BLaER1 (cell line): ENCODE measurements around the gene PNRC2.

Experiments
- H3K27ac ChIP-seq: shearing (Covaris generic); formaldehyde crosslinking; 2 replicates; pipeline ENCODE4 v1.8.1; 2022
- H3K27me3 ChIP-seq: shearing (Covaris generic); formaldehyde crosslinking; 2 replicates; pipeline ENCODE4 v1.8.1; 2022
- H3K36me3 ChIP-seq: shearing (Covaris generic); formaldehyde crosslinking; 2 replicates; pipeline ENCODE4 v1.8.1; 2022
- H3K4me1 ChIP-seq: shearing (Covaris generic); formaldehyde crosslinking; 2 replicates; pipeline ENCODE4 v1.8.1; 2022
- H3K4me2 ChIP-seq: shearing (Covaris generic); formaldehyde crosslinking; 2 replicates; pipeline ENCODE4 v1.8.1; 2022
- H3K4me3 ChIP-seq: shearing (Covaris generic); formaldehyde crosslinking; 2 replicates; pipeline ENCODE4 v1.8.1; 2022
- H3K9ac ChIP-seq: shearing (Covaris generic); formaldehyde crosslinking; 2 replicates; pipeline ENCODE4 v1.8.1; 2022
- H3K9me3 ChIP-seq: shearing (Covaris generic); formaldehyde crosslinking; 2 replicates; pipeline ENCODE4 v1.8.1; 2022
- H4K20me1 ChIP-seq: shearing (Covaris generic); formaldehyde crosslinking; 2 replicates; pipeline ENCODE4 v1.8.1; 2022
- Cebpa-rat ChIP-seq: shearing (Covaris generic); IDR thresholded peaks from 2 replicates; pipeline ENCODE4 v1.8.1; 2022

The PNRC2 gene

GRCh38 chr1:23964790-23965740 is 5.4 kb downstream of the PNRC2 start:
- Histone ChIP-seq H3K4me2 (peak overlapping the region; percentile 2; the same call in 1 of the 2 replicates), H3K36me3 (peaks cover 79% of the 10 kb centered on the region)

GRCh38 chr1:23966973-23967493 is 7.4 kb downstream of the PNRC2 start:
- Histone ChIP-seq H3K9me3 (no peaks in the 10 kb centered on the region), H3K4me1 (peaks cover 30% of the 10 kb centered on the region), H3K4me2 (no peak overlapping the region), H3K27me3 (no peaks in the 10 kb centered on the region), H3K36me3 (peaks cover 85% of the 10 kb centered on the region), H3K4me3 (no peak overlapping the region), H4K20me1 (peaks cover 93% of the 10 kb centered on the region), H3K27ac (no peak overlapping the region), H3K9ac (no peak overlapping the region)
- no peak for TF ChIP-seq Cebpa-rat

More at GRCh38 chr1:23964790-23965740, 5.4 kb downstream of the PNRC2 start:
- TF ChIP-seq Cebpa-rat = no peak
- Histone ChIP-seq H4K20me1 (peaks cover 93% of the 10 kb centered on the region), H3K9me3 (no peaks in the 10 kb centered on the region), H3K27me3 (no peaks in the 10 kb centered on the region), H3K9ac (no peak overlapping the region), H3K27ac (peak overlapping the region; percentile 2), H3K4me3 (no peak overlapping the region), H3K4me1 (peaks cover 41% of the 10 kb centered on the region)

GRCh38 chr1:23967871-23968270 is 8.2 kb downstream of the PNRC2 start:
- H4K20me1 ChIP-seq = peaks cover 100% of the 10 kb centered on the region
- H3K9me3 ChIP-seq = no peaks in the 10 kb centered on the region
- TF ChIP-seq Cebpa-rat = no peak
- H3K4me3 ChIP-seq = no peak overlapping the region
- no peak overlapping the region for H3K9ac ChIP-seq
- H3K4me2 ChIP-seq = no peak overlapping the region
- peaks cover 93% of the 10 kb centered on the region for H3K36me3 ChIP-seq
- no peak overlapping the region for H3K27ac ChIP-seq
- H3K27me3 ChIP-seq = no peaks in the 10 kb centered on the region
- H3K4me1 ChIP-seq = peaks cover 28% of the 10 kb centered on the region

- peak overlapping the region; percentile 37; the same call in 1 of the 2 replicates for H3K27ac ChIP-seq
- H4K20me1 ChIP-seq = peaks cover 76% of the 10 kb centered on the region
- H3K36me3 ChIP-seq = peaks cover 62% of the 10 kb centered on the region
- H3K9ac ChIP-seq = peak overlapping the region; percentile 100; the same call in 1 of the 2 replicates
- TF ChIP-seq Cebpa-rat = no peak
- no peaks in the 10 kb centered on the region for H3K9me3 ChIP-seq
- no peaks in the 10 kb centered on the region for H3K27me3 ChIP-seq
- H3K4me3 ChIP-seq = peak overlapping the region; percentile 22; the same call in 1 of the 2 replicates
- peak overlapping the region; percentile 86 for H3K4me2 ChIP-seq
- H3K4me1 ChIP-seq = peaks cover 67% of the 10 kb centered on the region
Measured at GRCh38 chr1:23977187-23977853, 17.7 kb downstream of the PNRC2 start.

- H3K9me3 ChIP-seq = no peaks in the 10 kb centered on the region
- H3K4me3 ChIP-seq = peak overlapping the region; percentile 90
- TF ChIP-seq Cebpa-rat = no peak
- peak overlapping the region; percentile 100; the same call in 1 of the 2 replicates for H3K9ac ChIP-seq
- peaks cover 71% of the 10 kb centered on the region for H4K20me1 ChIP-seq
- peaks cover 57% of the 10 kb centered on the region for H3K36me3 ChIP-seq
- H3K4me1 ChIP-seq = peaks cover 72% of the 10 kb centered on the region
- peak overlapping the region; percentile 100; the same call in 1 of the 2 replicates for H3K27ac ChIP-seq
- H3K27me3 ChIP-seq = no peaks in the 10 kb centered on the region
- H3K4me2 ChIP-seq = peak overlapping the region; percentile 86
Measured at GRCh38 chr1:23977854-23978191, 18.2 kb downstream of the PNRC2 start.

- H4K20me1 ChIP-seq = peaks cover 62% of the 10 kb centered on the region
- H3K36me3 ChIP-seq = peaks cover 47% of the 10 kb centered on the region
- H3K4me1 ChIP-seq = peaks cover 82% of the 10 kb centered on the region
- H3K4me2 ChIP-seq = peak overlapping the region; percentile 86
- no peaks in the 10 kb centered on the region for H3K9me3 ChIP-seq
- TF ChIP-seq Cebpa-rat = no peak
- H3K27me3 ChIP-seq = no peaks in the 10 kb centered on the region
- H3K9ac ChIP-seq = peak overlapping the region; percentile 100
- peak overlapping the region; percentile 100 for H3K27ac ChIP-seq
- peak overlapping the region; percentile 90 for H3K4me3 ChIP-seq
Measured at GRCh38 chr1:23978805-23979204, 19.2 kb downstream of the PNRC2 start.

GRCh38 chr1:23979387-23979880 is 19.8 kb downstream of the PNRC2 start:
- Histone ChIP-seq H4K20me1 (peaks cover 55% of the 10 kb centered on the region), H3K9me3 (no peaks in the 10 kb centered on the region), H3K9ac (peak overlapping the region; percentile 100), H3K27ac (peak overlapping the region; percentile 100), H3K4me1 (peaks cover 82% of the 10 kb centered on the region), H3K4me2 (peak overlapping the region; percentile 86), H3K4me3 (peak overlapping the region; percentile 90), H3K27me3 (no peaks in the 10 kb centered on the region), H3K36me3 (peaks cover 41% of the 10 kb centered on the region)
- no peak for TF ChIP-seq Cebpa-rat

- peaks cover 34% of the 10 kb centered on the region for H3K36me3 ChIP-seq
- H3K9ac ChIP-seq = peak within 1 kb of the TSS; percentile 100
- H3K4me2 ChIP-seq = peak within 1 kb of the TSS; percentile 89
- H3K4me3 ChIP-seq = peak within 1 kb of the TSS; percentile 90
- H3K27ac ChIP-seq = peak within 1 kb of the TSS; percentile 100
- no peaks in the 10 kb centered on the region for H3K27me3 ChIP-seq
- H3K4me1 ChIP-seq = peaks cover 81% of the 10 kb centered on the region
- TF ChIP-seq Cebpa-rat = no peak
- peaks cover 49% of the 10 kb centered on the region for H4K20me1 ChIP-seq
- no peaks in the 10 kb centered on the region for H3K9me3 ChIP-seq
Measured at GRCh38 chr1:23979881-23980727, 20.5 kb downstream of the PNRC2 start, which contains the start of gene SRSF10. Gene SRSF10 (minus strand): TSS chr1:23980327. CDS start chr1:23980255, 72 bp downstream.

- peaks cover 43% of the 10 kb centered on the region for H4K20me1 ChIP-seq
- H3K4me2 ChIP-seq = peak overlapping the region; percentile 89
- no peaks in the 10 kb centered on the region for H3K27me3 ChIP-seq
- H3K36me3 ChIP-seq = peaks cover 29% of the 10 kb centered on the region
- no peak for TF ChIP-seq Cebpa-rat
- H3K9ac ChIP-seq = peak overlapping the region; percentile 100
- H3K9me3 ChIP-seq = no peaks in the 10 kb centered on the region
- H3K4me1 ChIP-seq = peaks cover 75% of the 10 kb centered on the region
- H3K4me3 ChIP-seq = peak overlapping the region; percentile 90
- H3K27ac ChIP-seq = peak overlapping the region; percentile 100
Measured at GRCh38 chr1:23980728-23981070, 21.1 kb downstream of the PNRC2 start.
